ENCODE results near the gene MYOZ1.

GRCh38 chr10:73589563-73590126 lies 51.6 kb downstream of the MYOZ1 start:
- TF ChIP-seq MAX (IDR thresholded peaks at IDR 0.05; ENCODE audit: low read depth): 0 out of 2 replicates have a peak, but pooled peaks have one; percentile 24
- TF ChIP-seq JUND (IDR thresholded peaks at IDR 0.05): no peak
- no peak for TF ChIP-seq POLR2AphosphoS5 (IDR thresholded peaks at IDR 0.05; ENCODE audit: low read depth, low read length)
- TF ChIP-seq ZBTB33 (IDR thresholded peaks at IDR 0.05; ENCODE audit: borderline replicate concordance, low read depth): no peak
- TF ChIP-seq RCOR1 (IDR thresholded peaks at IDR 0.05; ENCODE audit: low read length): no peak
